Neural cell (in vitro differentiated cells): ENCODE results near the gene LYSMD4. TPM values are rescaled to one million over a fixed set of nuclear protein-coding genes. Genes with fewer than 3 reads are reported as not detected.

Source experiments
- H2AFZ ChIP-seq: fragments of 200-600, 300-800 bp; sonication (generic), shearing (Covaris generic); 2 replicates; pipeline ENCODE4 v1.6.0; 2014; ENCODE audit warnings: low read depth, mild to moderate bottlenecking, antibody characterized with exemption, low read length, moderate library complexity
- H3F3A ChIP-seq: fragments of 200-600 bp; shearing (Covaris generic); 2 replicates; pipeline ENCODE4 v1.6.1; 2016; ENCODE audit warnings: mild to moderate bottlenecking, moderate library complexity, mixed read lengths, antibody characterized with exemption, low read length; ENCODE audit not compliant: insufficient read depth, poor library complexity, severe bottlenecking
- H3K27ac ChIP-seq: fragments of 200-600, 300-800 bp; sonication (generic), shearing (Covaris generic); 2 replicates; pipeline ENCODE4 v1.5.1; 2014; ENCODE audit warnings: mild to moderate bottlenecking, low read length, moderate library complexity
- H3K27me3 ChIP-seq: fragments of 300-800, 200-600 bp; sonication (generic), shearing (Covaris generic); 2 replicates; pipeline ENCODE4 v1.6.0; 2014; ENCODE audit warnings: mild to moderate bottlenecking, low read depth, low read length, moderate library complexity; ENCODE audit not compliant: insufficient read depth
- H3K36me3 ChIP-seq: fragments of 300-800, 200-600 bp; sonication (generic), shearing (Covaris generic); 2 replicates; pipeline ENCODE4 v1.5.1; 2014; ENCODE audit warnings: mild to moderate bottlenecking, antibody characterized with exemption, low read length, moderate library complexity; ENCODE audit not compliant: insufficient read depth
- H3K4me2 ChIP-seq: fragments of 300-800, 200-600 bp; sonication (generic), shearing (Covaris generic); 2 replicates; pipeline ENCODE4 v1.6.0; 2014; ENCODE audit warnings: mild to moderate bottlenecking, low read length
- H3K4me3 ChIP-seq: fragments of 300-800, 200-600 bp; sonication (generic), shearing (Covaris generic); 2 replicates; pipeline ENCODE4 v1.5.1; 2014; ENCODE audit warnings: mild to moderate bottlenecking, low read length, moderate library complexity
- H3K79me2 ChIP-seq: fragments of 200-600 bp; shearing (Covaris generic); replicated peaks from 2 replicates; pipeline ENCODE4 v1.6.0; 2014; ENCODE audit warnings: mild to moderate bottlenecking, low read length, moderate library complexity; ENCODE audit not compliant: insufficient read depth
- H3K9ac ChIP-seq: fragments of 300-800, 200-600 bp; sonication (generic), shearing (Covaris generic); 2 replicates; pipeline ENCODE4 v1.6.1; 2016; ENCODE audit warnings: mild to moderate bottlenecking, low read length, mixed read lengths
- H3K9me2 ChIP-seq: fragments of 200-600 bp; shearing (Covaris generic); 2 replicates; pipeline ENCODE4 v1.6.1; 2016; ENCODE audit warnings: mild to moderate bottlenecking, low read length, mixed read lengths; ENCODE audit not compliant: insufficient read depth
- H3K9me3 ChIP-seq: fragments of 200-600, 300-800 bp; sonication (generic), shearing (Covaris generic); 2 replicates; pipeline ENCODE4 v1.6.1; 2016; ENCODE audit warnings: mild to moderate bottlenecking, mixed run types, low read length, moderate library complexity, mixed read lengths
- H4K20me1 ChIP-seq: fragments of 200-600 bp; shearing (Covaris generic); 2 replicates; pipeline ENCODE4 v1.6.1; 2016; ENCODE audit warnings: mild to moderate bottlenecking, mixed run types; ENCODE audit not compliant: insufficient read depth
- CTCF ChIP-seq: fragments of 450-650 bp; IDR thresholded peaks from 2 replicates; pipeline ENCODE4 v1.5.1; 2014; ENCODE audit warnings: antibody characterized with exemption, mild to moderate bottlenecking, moderate library complexity; ENCODE audit not compliant: poor library complexity, severe bottlenecking
- EP300 ChIP-seq: fragments of 450-650 bp; conservative IDR thresholded peaks from 2 replicates; pipeline ENCODE4 v1.6.1; 2014; ENCODE audit warnings: antibody characterized with exemption, mild to moderate bottlenecking, moderate library complexity; ENCODE audit not compliant: poor library complexity, severe bottlenecking
- EZH2 ChIP-seq: fragments of 200-600, 300-800 bp; shearing (Covaris generic), sonication (generic); IDR thresholded peaks from 2 replicates; pipeline ENCODE4 v1.6.1; 2014; ENCODE audit warnings: antibody characterized with exemption, low read length, borderline replicate concordance, mild to moderate bottlenecking; ENCODE audit not compliant: insufficient read depth, poor library complexity, severe bottlenecking
- MXI1 ChIP-seq: fragments of 450-650 bp; conservative IDR thresholded peaks from 2 replicates; pipeline ENCODE4 v1.6.1; 2014; ENCODE audit warnings: antibody characterized with exemption, mild to moderate bottlenecking; ENCODE audit not compliant: poor library complexity, severe bottlenecking
- POLR2AphosphoS5 ChIP-seq: IDR thresholded peaks from 2 replicates; pipeline ENCODE4 v1.6.1; 2012
- RAD21 ChIP-seq: fragments of 450-650 bp; conservative IDR thresholded peaks from 2 replicates; pipeline ENCODE4 v1.6.1; 2014; ENCODE audit warnings: antibody characterized with exemption, mild to moderate bottlenecking, moderate library complexity
- REST ChIP-seq: IDR thresholded peaks from 2 replicates; pipeline ENCODE4 v1.6.1; 2012; ENCODE audit warnings: borderline replicate concordance
- SMC3 ChIP-seq: fragments of 450-650 bp; conservative IDR thresholded peaks from 2 replicates; pipeline ENCODE4 v1.6.1; 2014; ENCODE audit warnings: antibody characterized with exemption, mild to moderate bottlenecking, moderate library complexity; ENCODE audit not compliant: poor library complexity
- TAF1 ChIP-seq: IDR thresholded peaks from 2 replicates; pipeline ENCODE4 v1.6.1; 2012; ENCODE audit warnings: low read depth
- polyA plus RNA-seq: library from polyadenylated mRNA; depleted of rRNA; stranded (reverse); fragments of >200 nt; gene quantifications from 2 replicates; pipeline ENCODE4 v1.2.3, GENCODE V29; 2014

Gene LYSMD4
- polyA plus RNA-seq, 1 donor from 2014 or later, result 57.5 TPM

DNA sequence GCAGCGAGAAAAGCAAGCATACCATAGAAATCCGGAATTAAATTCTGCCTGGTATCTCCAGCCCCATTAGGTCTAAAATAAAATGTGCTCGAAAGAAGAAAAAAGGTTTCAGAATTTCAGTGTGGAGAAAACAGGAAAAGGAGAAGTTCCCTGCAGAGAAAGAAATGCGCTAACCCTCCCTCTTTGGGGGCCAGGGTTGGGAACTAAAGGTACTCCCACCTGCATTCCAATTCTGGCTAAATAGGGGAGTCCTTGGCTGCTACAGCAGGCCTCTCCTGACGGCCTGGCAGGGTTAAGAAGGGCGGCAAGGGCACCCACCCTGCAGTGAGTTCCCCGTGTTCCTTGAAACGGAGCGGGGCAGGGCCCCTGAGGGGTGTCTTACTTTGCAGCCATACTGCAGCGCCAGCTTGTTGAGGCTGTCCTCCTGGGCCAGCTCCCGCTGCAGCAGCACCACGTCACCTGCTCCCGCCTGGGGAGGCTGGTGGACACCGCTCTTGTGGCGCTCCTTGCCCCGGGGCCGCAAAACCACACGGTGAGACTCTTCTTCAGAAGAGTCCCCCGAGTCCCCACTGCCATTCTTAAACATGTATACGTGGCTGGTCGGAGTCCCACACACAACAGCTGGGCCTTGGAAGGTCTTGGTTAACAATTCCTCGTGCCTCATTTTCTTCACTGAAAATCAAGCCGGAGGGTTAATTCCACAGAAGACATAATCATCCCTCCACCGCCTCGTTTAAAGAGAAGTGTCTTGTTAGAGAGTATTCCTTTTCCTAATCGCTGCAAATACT is 1.7 kb downstream of the LYSMD4 start:
- Histone ChIP-seq H3K79me2 (no peaks in the 10 kb centered on the region), H3K4me2 (no peak overlapping the region), H3K27ac (no peak overlapping the region), H2AFZ (no peak overlapping the region), H4K20me1 (no peaks in the 10 kb centered on the region), H3K9me3 (no peaks in the 10 kb centered on the region), H3K9me2 (no peaks in the 10 kb centered on the region), H3K36me3 (peaks cover 4% of the 10 kb centered on the region), H3K27me3 (no peaks in the 10 kb centered on the region), H3F3A (no peaks in the 10 kb centered on the region), H3K9ac (no peak overlapping the region), H3K4me3 (peak overlapping the region; percentile 90)
- TF ChIP-seq EP300 (no peak), EZH2 (no peak), POLR2AphosphoS5 (no peak), RAD21 (no peak)

- Histone ChIP-seq H3F3A (no peaks in the 10 kb centered on the region), H3K4me3 (no peak overlapping the region), H3K9me2 (no peaks in the 10 kb centered on the region), H3K9ac (no peak overlapping the region), H3K9me3 (no peaks in the 10 kb centered on the region), H3K27me3 (no peaks in the 10 kb centered on the region), H2AFZ (no peak overlapping the region), H3K79me2 (no peaks in the 10 kb centered on the region), H3K36me3 (peaks cover 4% of the 10 kb centered on the region), H3K27ac (no peak overlapping the region), H3K4me2 (no peak overlapping the region), H4K20me1 (no peaks in the 10 kb centered on the region)
- no peak for TF ChIP-seq SMC3
Observed at GRCh38 chr15:99729920-99730319, 3.3 kb downstream of the LYSMD4 start.

GRCh38 chr15:99729327-99729726 is 3.9 kb downstream of the LYSMD4 start:
- Histone ChIP-seq H3K27ac (no peak overlapping the region), H3K4me2 (no peak overlapping the region), H4K20me1 (no peaks in the 10 kb centered on the region), H3K36me3 (peaks cover 4% of the 10 kb centered on the region), H3K27me3 (no peaks in the 10 kb centered on the region), H3K9me3 (no peaks in the 10 kb centered on the region), H3K79me2 (no peaks in the 10 kb centered on the region), H2AFZ (no peak overlapping the region), H3K4me3 (no peak overlapping the region), H3F3A (no peaks in the 10 kb centered on the region), H3K9me2 (no peaks in the 10 kb centered on the region), H3K9ac (no peak overlapping the region)
- TF ChIP-seq CTCF, result no peak

GRCh38 chr15:99728916-99729315 is 4.3 kb downstream of the LYSMD4 start:
- Histone ChIP-seq H3K9me3 (no peaks in the 10 kb centered on the region), H3K27ac (no peak overlapping the region)
- TF ChIP-seq CTCF, result no peak
- TF ChIP-seq REST, result no peak
- TF ChIP-seq MXI1, result no peak
- no peak for TF ChIP-seq POLR2AphosphoS5
- TF ChIP-seq TAF1, result no peak
- no peak for TF ChIP-seq RAD21
- no peak for TF ChIP-seq EZH2
- TF ChIP-seq EP300, result no peak
- TF ChIP-seq SMC3, result no peak

More at GRCh38 chr15:99728916-99729315, 4.3 kb downstream of the LYSMD4 start:
- Histone ChIP-seq H3K27me3 (no peaks in the 10 kb centered on the region), H2AFZ (no peak overlapping the region), H3K4me2 (no peak overlapping the region), H4K20me1 (no peaks in the 10 kb centered on the region), H3K36me3 (peaks cover 4% of the 10 kb centered on the region), H3F3A (no peaks in the 10 kb centered on the region), H3K9me2 (no peaks in the 10 kb centered on the region), H3K79me2 (no peaks in the 10 kb centered on the region), H3K4me3 (no peak overlapping the region), H3K9ac (no peak overlapping the region)
